Mammary epithelial cell (primary cell): ENCODE measurements around the gene ACO2.

Experiments
- EZH2 ChIP-seq: IDR thresholded peaks from 2 replicates; pipeline ENCODE4 v1.6.1; 2012; ENCODE audit warnings: low read length, inconsistent platforms, borderline replicate concordance
- TF ChIP-seq, protein P1 (sequence below), 2 donors: IDR thresholded peaks in 1 of 2; conservative IDR thresholded peaks in 1 of 2; 2 replicates each; pipeline ENCODE4 v1.5.1; 2011 to 2012; ENCODE audit warnings: inconsistent platforms in 2 of 2, low read length in 2 of 2, mild to moderate bottlenecking in 2 of 2, control low read depth in 1 of 2, low read depth in 1 of 2; ENCODE audit not compliant: insufficient read depth in 1 of 2; ENCODE audit errors: extremely low read depth in 1 of 2

DNA sequence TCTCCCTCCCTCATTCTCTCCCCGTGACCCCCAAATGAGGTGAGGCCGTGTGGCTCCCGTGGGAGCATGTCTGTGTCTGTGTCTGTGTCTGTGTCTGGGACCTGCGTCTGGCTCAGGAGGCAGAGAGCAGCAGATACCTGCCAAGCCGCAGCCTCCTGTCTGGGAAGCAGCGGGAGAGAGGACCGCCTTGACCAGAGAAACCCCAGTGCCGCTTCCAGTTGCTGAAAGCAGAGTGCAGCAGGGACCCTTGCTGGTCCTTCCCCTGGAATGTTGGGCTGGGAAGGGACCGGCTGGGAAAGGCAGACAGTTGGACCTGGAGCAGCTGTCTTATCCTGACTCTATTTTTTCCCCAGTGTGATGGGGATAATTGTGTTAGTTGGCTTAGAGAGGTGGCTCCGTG, 92.4 kb downstream of the ACO2 start:
- no peak for TF ChIP-seq EZH2
- TF ChIP-seq, protein P1, sequence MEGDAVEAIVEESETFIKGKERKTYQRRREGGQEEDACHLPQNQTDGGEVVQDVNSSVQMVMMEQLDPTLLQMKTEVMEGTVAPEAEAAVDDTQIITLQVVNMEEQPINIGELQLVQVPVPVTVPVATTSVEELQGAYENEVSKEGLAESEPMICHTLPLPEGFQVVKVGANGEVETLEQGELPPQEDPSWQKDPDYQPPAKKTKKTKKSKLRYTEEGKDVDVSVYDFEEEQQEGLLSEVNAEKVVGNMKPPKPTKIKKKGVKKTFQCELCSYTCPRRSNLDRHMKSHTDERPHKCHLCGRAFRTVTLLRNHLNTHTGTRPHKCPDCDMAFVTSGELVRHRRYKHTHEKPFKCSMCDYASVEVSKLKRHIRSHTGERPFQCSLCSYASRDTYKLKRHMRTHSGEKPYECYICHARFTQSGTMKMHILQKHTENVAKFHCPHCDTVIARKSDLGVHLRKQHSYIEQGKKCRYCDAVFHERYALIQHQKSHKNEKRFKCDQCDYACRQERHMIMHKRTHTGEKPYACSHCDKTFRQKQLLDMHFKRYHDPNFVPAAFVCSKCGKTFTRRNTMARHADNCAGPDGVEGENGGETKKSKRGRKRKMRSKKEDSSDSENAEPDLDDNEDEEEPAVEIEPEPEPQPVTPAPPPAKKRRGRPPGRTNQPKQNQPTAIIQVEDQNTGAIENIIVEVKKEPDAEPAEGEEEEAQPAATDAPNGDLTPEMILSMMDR (conservative IDR thresholded peaks at IDR 0.05 in 1 of 2, IDR thresholded peaks at IDR 0.05 in 1 of 2; ENCODE audit: extremely low read depth in 1 of 2, insufficient read depth in 1 of 2, low read depth in 1 of 2, low read length in 2 of 2) = no peak
